Hippocampal formation (tissue), 2 donors: Measurements from ENCODE around the gene SLC66A1.

Source experiments
- DNase-seq, 2 donors: peaks; one replicate each; lab custom pipeline; 2025; lab: John Stamatoyannopoulos, UW

The SLC66A1 gene

GRCh38 chr1:19377812-19378718 is 65.9 kb downstream of the SLC66A1 start:
- no peak for DNase-seq
